Karpas-422 (cell line): ENCODE results near the gene KRTAP19-7. TPM values are rescaled to one million over a fixed set of nuclear protein-coding genes. Genes with fewer than 3 reads are reported as not detected.

ENCODE experiments used
- DNase-seq: peaks from one replicate; pipeline ENCODE4 v3.0.0-alpha.2; 2015
- H2AFZ ChIP-seq: fragments of 200-600 bp; sonication (generic); 2 replicates; pipeline ENCODE4 v1.6.1; 2014; ENCODE audit warnings: antibody characterized with exemption, low read length, mixed read lengths
- H3K27ac ChIP-seq: fragments of 200-600 bp; sonication (generic); 2 replicates; pipeline ENCODE4 v1.5.1; 2014; ENCODE audit warnings: mild to moderate bottlenecking, low read length, moderate library complexity
- H3K27me3 ChIP-seq: fragments of 200-600 bp; sonication (generic); 2 replicates; pipeline ENCODE4 v1.6.1; 2014; ENCODE audit warnings: low read length, mixed read lengths
- H3K36me3 ChIP-seq: fragments of 200-600 bp; sonication (generic); 2 replicates; pipeline ENCODE4 v1.6.1; 2014; ENCODE audit warnings: low read length, mixed read lengths; ENCODE audit not compliant: insufficient read depth
- H3K4me1 ChIP-seq: fragments of 200-600 bp; sonication (generic); 2 replicates; pipeline ENCODE4 v1.6.1; 2014; ENCODE audit warnings: mild to moderate bottlenecking, low read length, mixed read lengths
- H3K4me2 ChIP-seq: fragments of 200-600 bp; sonication (generic); 2 replicates; pipeline ENCODE4 v1.6.1; 2014; ENCODE audit warnings: low read length, low read depth, mild to moderate bottlenecking; ENCODE audit not compliant: poor library complexity, severe bottlenecking
- H3K4me3 ChIP-seq: fragments of 200-600 bp; sonication (generic); 2 replicates; pipeline ENCODE4 v1.5.1; 2014; ENCODE audit warnings: mild to moderate bottlenecking, antibody characterized with exemption, low read length, mixed read lengths
- H3K79me2 ChIP-seq: fragments of 200-600 bp; sonication (generic); 2 replicates; pipeline ENCODE4 v1.6.1; 2014; ENCODE audit warnings: mild to moderate bottlenecking, low read length, mixed read lengths
- H3K9ac ChIP-seq: fragments of 200-600 bp; sonication (generic); 2 replicates; pipeline ENCODE4 v1.6.0; 2014; ENCODE audit warnings: low read length
- H3K9me2 ChIP-seq: fragments of 200-600 bp; sonication (generic), shearing (Covaris generic); replicated peaks from 2 replicates; pipeline ENCODE4 v1.6.0; 2014; ENCODE audit warnings: mild to moderate bottlenecking, low read length, moderate library complexity; ENCODE audit not compliant: insufficient read depth
- H3K9me3 ChIP-seq: fragments of 300-700, 200-600 bp; sonication (generic); 2 replicates; pipeline ENCODE4 v1.6.1; 2014; ENCODE audit warnings: low read length, mixed read lengths
- H4K20me1 ChIP-seq: fragments of 200-600 bp; sonication (generic); 2 replicates; pipeline ENCODE4 v1.6.1; 2014; ENCODE audit warnings: mild to moderate bottlenecking, antibody characterized with exemption, low read length, low read depth; ENCODE audit not compliant: insufficient read depth
- small RNA-seq: library from RNA; depleted of rRNA; stranded (forward); fragments of <200 nt; gene quantifications from one replicate; pipeline ENCODE3, GENCODE V24; 2014
- total RNA-seq: library from RNA; depleted of rRNA; stranded (reverse); fragments of >200 nt; shearing (Covaris generic); gene quantifications from 2 replicates; pipeline ENCODE4 v1.2.3, GENCODE V29; 2014; ENCODE audit warnings: low replicate concordance; rRNA removed

Gene KRTAP19-7
- total RNA-seq, 1 experiment from 2014 or later = not detected

DNA sequence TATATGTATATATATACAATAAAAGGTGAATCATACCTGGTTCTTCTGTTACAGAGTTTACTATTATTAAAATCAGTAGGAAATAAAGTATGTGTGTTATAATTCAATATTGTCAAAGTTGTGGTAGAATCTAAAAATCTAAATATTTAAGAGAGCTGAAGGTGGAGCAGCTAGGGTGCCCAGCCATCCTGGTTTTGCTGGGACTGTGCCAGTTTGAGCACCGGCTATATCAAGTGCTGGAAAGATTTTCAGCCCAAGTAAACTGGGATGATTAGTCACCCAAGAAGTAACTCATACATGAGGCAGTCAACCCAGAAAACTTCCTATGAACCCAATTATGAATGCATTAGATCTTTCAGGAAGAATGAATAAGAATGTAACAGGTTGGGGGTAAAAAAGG is 42.2 kb downstream of the KRTAP19-7 start:
- Histone ChIP-seq H3K9me3 (peaks cover 18% of the 10 kb centered on the region), H3K4me2 (no peak overlapping the region), H3K4me3 (no peak overlapping the region), H3K79me2 (no peaks in the 10 kb centered on the region), H3K4me1 (no peaks in the 10 kb centered on the region), H4K20me1 (no peaks in the 10 kb centered on the region), H2AFZ (no peak overlapping the region), H3K9me2 (no peaks in the 10 kb centered on the region), H3K36me3 (no peaks in the 10 kb centered on the region), H3K9ac (no peak overlapping the region), H3K27me3 (no peaks in the 10 kb centered on the region), H3K27ac (no peak overlapping the region)
- no peak for DNase-seq

DNA sequence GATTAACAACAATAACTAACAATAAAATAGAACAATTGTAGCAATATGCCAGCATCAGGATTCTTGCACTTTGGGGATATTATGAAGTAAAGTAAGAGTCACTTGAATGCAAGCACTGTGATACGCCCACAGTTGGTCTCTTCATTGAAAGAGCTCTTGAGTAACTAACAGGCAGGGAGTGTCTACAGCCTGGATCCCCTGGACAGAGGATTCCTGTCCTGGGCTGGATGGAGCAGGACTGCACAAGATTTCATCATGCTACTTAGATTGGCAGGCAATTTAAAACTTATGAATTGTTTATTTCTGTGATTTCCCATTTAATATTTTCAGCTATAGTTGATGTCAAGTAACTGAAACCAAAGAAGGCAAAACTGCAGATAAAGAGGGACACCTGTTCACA is 45.4 kb downstream of the KRTAP19-7 start:
- Histone ChIP-seq H3K9ac (no peak overlapping the region), H2AFZ (no peak overlapping the region), H3K4me3 (no peak overlapping the region), H3K79me2 (no peaks in the 10 kb centered on the region), H3K4me1 (no peaks in the 10 kb centered on the region), H3K4me2 (no peak overlapping the region), H3K27ac (no peak overlapping the region), H3K9me3 (peaks cover 5% of the 10 kb centered on the region; the same call in 1 of the 2 replicates), H4K20me1 (no peaks in the 10 kb centered on the region), H3K9me2 (no peaks in the 10 kb centered on the region), H3K36me3 (no peaks in the 10 kb centered on the region), H3K27me3 (no peaks in the 10 kb centered on the region)
- DNase-seq = no peak

Small RNAs within 50 kb of the gene (small RNA-seq; reads per million reads assigned to genes)
- not detected for gene AP000567.1
- gene KRTAP19-10P = not detected
- gene KRTAP19-11P = not detected
- not detected for gene KRTAP22-1
- not detected for gene KRTAP22-2

Other genes with a start within 250 kb of the KRTAP19-7 start
- not detected in 2 replicates for gene KRTAP26-1, start 241.0 kb downstream of the KRTAP19-7 start, total RNA-seq
- not detected in 2 replicates for gene KRTAP27-1, start 223.6 kb downstream of the KRTAP19-7 start, total RNA-seq
- not detected in 2 replicates for gene KRTAP23-1, start 212.7 kb downstream of the KRTAP19-7 start, total RNA-seq
- gene KRTAP13-2, start 189.0 kb downstream of the KRTAP19-7 start, total RNA-seq = not detected in 2 replicates
- not detected in 2 replicates for gene KRTAP13-1, start 165.3 kb downstream of the KRTAP19-7 start, total RNA-seq
- gene KRTAP13-3, start 135.4 kb downstream of the KRTAP19-7 start, total RNA-seq = not detected in 2 replicates
- gene KRTAP13-4, start 131.1 kb downstream of the KRTAP19-7 start, total RNA-seq = not detected in 2 replicates
- gene KRTAP15-1, start 121.0 kb downstream of the KRTAP19-7 start, total RNA-seq = not detected in 2 replicates
- not detected in 2 replicates for gene KRTAP19-1, start 80.9 kb downstream of the KRTAP19-7 start, total RNA-seq
- gene KRTAP19-2, start 73.9 kb downstream of the KRTAP19-7 start, total RNA-seq = not detected in 2 replicates
- not detected in 2 replicates for gene KRTAP19-3, start 69.3 kb downstream of the KRTAP19-7 start, total RNA-seq
- gene KRTAP19-4, start 64.1 kb downstream of the KRTAP19-7 start, total RNA-seq = not detected in 2 replicates
- gene KRTAP19-5, start 59.2 kb downstream of the KRTAP19-7 start, total RNA-seq = not detected in 2 replicates
- not detected in 2 replicates for gene KRTAP19-6, start 19.4 kb downstream of the KRTAP19-7 start, total RNA-seq
- gene KRTAP22-2, start 29.1 kb upstream of the KRTAP19-7 start, total RNA-seq = not detected in 2 replicates
- not detected in 2 replicates for gene KRTAP6-3, start 31.1 kb upstream of the KRTAP19-7 start, total RNA-seq
- not detected in 2 replicates for gene KRTAP6-2, start 37.6 kb upstream of the KRTAP19-7 start, total RNA-seq
- gene KRTAP22-1, start 39.8 kb upstream of the KRTAP19-7 start, total RNA-seq = not detected in 2 replicates
- gene KRTAP6-1, start 52.6 kb upstream of the KRTAP19-7 start, total RNA-seq = not detected in 2 replicates
- not detected in 2 replicates for gene KRTAP20-1, start 55.1 kb upstream of the KRTAP19-7 start, total RNA-seq
- not detected in 2 replicates for gene KRTAP20-4, start 59.3 kb upstream of the KRTAP19-7 start, total RNA-seq
- gene KRTAP20-2, start 73.9 kb upstream of the KRTAP19-7 start, total RNA-seq = not detected in 2 replicates
- not detected in 2 replicates for gene KRTAP20-3, start 81.5 kb upstream of the KRTAP19-7 start, total RNA-seq
- gene KRTAP21-3, start 157.5 kb upstream of the KRTAP19-7 start, total RNA-seq = not detected in 2 replicates
- gene KRTAP21-2, start 185.9 kb upstream of the KRTAP19-7 start, total RNA-seq = not detected in 2 replicates
- not detected in 2 replicates for gene KRTAP21-1, start 194.1 kb upstream of the KRTAP19-7 start, total RNA-seq